ENCODE results near the gene RALGAPA2.

- TF ChIP-seq GABPA (IDR thresholded peaks at IDR 0.05; ENCODE audit: low read depth) (no peak), CTCF (IDR thresholded peaks at IDR 0.05; ENCODE audit: insufficient read depth, low read length) (no peak)
These were observed 289.3 kb downstream of the RALGAPA2 start for GRCh38 chr20:20423117-20423516.

All from HL-60 (cell line).